Measurements from ENCODE around the gene RARRES1. TPM values are rescaled to one million over a fixed set of nuclear protein-coding genes. Genes with fewer than 3 reads are reported as not detected.
"Not testable (repeated sequence)": the region's sequence is repeated elsewhere in the genome, so short reads cannot be mapped to it uniquely, and the experiment has no call there.

RARRES1 gene
- total and polyA plus RNA-seq, 2 experiments from 2014 or later: 0.10 to 0.82 TPM

GRCh38 chr3:158700559-158700958, 31.7 kb downstream of the RARRES1 start:
- no peaks in the 10 kb centered on the region for H3K27me3 Mint-ChIP-seq (ENCODE audit: insufficient read depth, low read depth, poor library complexity)
- ATAC-seq (no peak), DNase-seq (ENCODE audit: low spot score) (no peak)
- H3K4me3 ChIP-seq: no peak overlapping the region
- no peaks in the 10 kb centered on the region for H3K36me3 Mint-ChIP-seq (ENCODE audit: low read depth)
- H3K4me3 Mint-ChIP-seq: no peak overlapping the region
- H3K27ac Mint-ChIP-seq: no peak overlapping the region
- no peaks in the 10 kb centered on the region for H3K4me1 ChIP-seq (ENCODE audit: insufficient read depth)
- no peaks in the 10 kb centered on the region for H3K4me1 Mint-ChIP-seq
- no peaks in the 10 kb centered on the region; the same call in 1 of the 2 replicates for H4K20me1 ChIP-seq (replicated peaks; ENCODE audit: insufficient read depth)
- no peaks in the 10 kb centered on the region for H3K36me3 ChIP-seq (ENCODE audit: insufficient read depth)
- no peaks in the 10 kb centered on the region for H3F3A ChIP-seq (replicated peaks; ENCODE audit: low read depth)
- H2AFZ ChIP-seq: no peak overlapping the region
- no peaks in the 10 kb centered on the region for H3K79me2 ChIP-seq (replicated peaks; ENCODE audit: insufficient read depth)
- no peaks in the 10 kb centered on the region for H3K27me3 ChIP-seq (ENCODE audit: insufficient read depth)
- H3K27ac ChIP-seq (ENCODE audit: low read depth): no peak overlapping the region
- TF ChIP-seq, protein P1, sequence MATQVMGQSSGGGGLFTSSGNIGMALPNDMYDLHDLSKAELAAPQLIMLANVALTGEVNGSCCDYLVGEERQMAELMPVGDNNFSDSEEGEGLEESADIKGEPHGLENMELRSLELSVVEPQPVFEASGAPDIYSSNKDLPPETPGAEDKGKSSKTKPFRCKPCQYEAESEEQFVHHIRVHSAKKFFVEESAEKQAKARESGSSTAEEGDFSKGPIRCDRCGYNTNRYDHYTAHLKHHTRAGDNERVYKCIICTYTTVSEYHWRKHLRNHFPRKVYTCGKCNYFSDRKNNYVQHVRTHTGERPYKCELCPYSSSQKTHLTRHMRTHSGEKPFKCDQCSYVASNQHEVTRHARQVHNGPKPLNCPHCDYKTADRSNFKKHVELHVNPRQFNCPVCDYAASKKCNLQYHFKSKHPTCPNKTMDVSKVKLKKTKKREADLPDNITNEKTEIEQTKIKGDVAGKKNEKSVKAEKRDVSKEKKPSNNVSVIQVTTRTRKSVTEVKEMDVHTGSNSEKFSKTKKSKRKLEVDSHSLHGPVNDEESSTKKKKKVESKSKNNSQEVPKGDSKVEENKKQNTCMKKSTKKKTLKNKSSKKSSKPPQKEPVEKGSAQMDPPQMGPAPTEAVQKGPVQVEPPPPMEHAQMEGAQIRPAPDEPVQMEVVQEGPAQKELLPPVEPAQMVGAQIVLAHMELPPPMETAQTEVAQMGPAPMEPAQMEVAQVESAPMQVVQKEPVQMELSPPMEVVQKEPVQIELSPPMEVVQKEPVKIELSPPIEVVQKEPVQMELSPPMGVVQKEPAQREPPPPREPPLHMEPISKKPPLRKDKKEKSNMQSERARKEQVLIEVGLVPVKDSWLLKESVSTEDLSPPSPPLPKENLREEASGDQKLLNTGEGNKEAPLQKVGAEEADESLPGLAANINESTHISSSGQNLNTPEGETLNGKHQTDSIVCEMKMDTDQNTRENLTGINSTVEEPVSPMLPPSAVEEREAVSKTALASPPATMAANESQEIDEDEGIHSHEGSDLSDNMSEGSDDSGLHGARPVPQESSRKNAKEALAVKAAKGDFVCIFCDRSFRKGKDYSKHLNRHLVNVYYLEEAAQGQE (IDR thresholded peaks at IDR 0.05; ENCODE audit: unreplicated experiment): no peak
- no peak overlapping the region for H3K4me2 ChIP-seq
- no peaks in the 10 kb centered on the region for H3K9me3 Mint-ChIP-seq
- H3K9me2 ChIP-seq (ENCODE audit: insufficient read depth): no peaks in the 10 kb centered on the region

DNA sequence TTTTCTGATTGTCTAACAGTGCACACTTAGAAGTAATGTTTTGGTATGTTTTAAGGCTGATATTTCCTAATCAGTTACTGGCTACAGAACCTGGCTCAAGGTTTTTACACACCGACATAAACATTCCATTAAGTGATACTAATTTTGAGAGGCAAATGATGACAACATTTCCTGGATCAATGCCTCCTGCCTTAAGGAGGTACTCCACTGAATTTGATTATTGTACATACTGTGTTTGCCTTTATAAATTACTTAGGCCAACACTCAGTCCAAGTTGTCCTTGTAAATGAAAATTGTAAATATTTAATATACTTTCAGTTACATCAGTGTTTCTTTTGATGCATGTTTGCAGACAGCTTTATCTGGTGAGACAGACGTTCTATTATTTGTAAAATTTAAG, 35.6 kb downstream of the RARRES1 start:
- H3K4me1 Mint-ChIP-seq: no peaks in the 10 kb centered on the region
- no peak overlapping the region for H3K4me3 ChIP-seq
- H3K27ac Mint-ChIP-seq: no peak overlapping the region
- no peaks in the 10 kb centered on the region for H3K4me1 ChIP-seq (ENCODE audit: insufficient read depth)
- H3K27me3 ChIP-seq (ENCODE audit: insufficient read depth): no peaks in the 10 kb centered on the region
- H2AFZ ChIP-seq: no peak overlapping the region
- ATAC-seq: no peak
- no peaks in the 10 kb centered on the region for H4K20me1 ChIP-seq (replicated peaks; ENCODE audit: insufficient read depth)
- no peaks in the 10 kb centered on the region for H3K9me3 Mint-ChIP-seq
- H3K9me2 ChIP-seq (ENCODE audit: insufficient read depth): no peaks in the 10 kb centered on the region
- DNase-seq (ENCODE audit: low spot score): no peak
- no peaks in the 10 kb centered on the region for H3K79me2 ChIP-seq (replicated peaks; ENCODE audit: insufficient read depth)
- H3K27ac ChIP-seq (ENCODE audit: low read depth): no peak overlapping the region
- peaks cover 22% of the 10 kb centered on the region; the same call in 2 of the 3 replicates for H3K36me3 Mint-ChIP-seq (ENCODE audit: low read depth)
- no peak for TF ChIP-seq CTCF (conservative IDR thresholded peaks at IDR 0.05; ENCODE audit: low read depth in 2 of 2)
- TF ChIP-seq ZNF114 (CRISPR knock-in tag; IDR thresholded peaks at IDR 0.05): no peak
- TF ChIP-seq, protein P1 (IDR thresholded peaks at IDR 0.05; ENCODE audit: unreplicated experiment): no peak
- no peak for TF ChIP-seq STAT1 (IDR thresholded peaks at IDR 0.05; ENCODE audit: unreplicated experiment)
- no peak for TF ChIP-seq EZH2 (IDR thresholded peaks at IDR 0.05; ENCODE audit: low read depth, unreplicated experiment)
- TF ChIP-seq CREB1 (CRISPR knock-in tag; IDR thresholded peaks at IDR 0.05; ENCODE audit: low read depth): no peak
- TF ChIP-seq NANOG (IDR thresholded peaks at IDR 0.05; ENCODE audit: borderline replicate concordance): no peak
- H3K4me2 ChIP-seq: no peak overlapping the region
- H3F3A ChIP-seq (replicated peaks; ENCODE audit: low read depth): no peaks in the 10 kb centered on the region
- H3K36me3 ChIP-seq (ENCODE audit: insufficient read depth): no peaks in the 10 kb centered on the region
- no peak overlapping the region for H3K4me3 Mint-ChIP-seq
- H3K27me3 Mint-ChIP-seq (ENCODE audit: insufficient read depth, low read depth, poor library complexity): no peaks in the 10 kb centered on the region

GRCh38 chr3:158693866-158694456, 38.3 kb downstream of the RARRES1 start:
- H3K79me2 ChIP-seq (replicated peaks; ENCODE audit: insufficient read depth); H3K4me3 Mint-ChIP-seq; H3K27ac Mint-ChIP-seq; H3K36me3 ChIP-seq (ENCODE audit: insufficient read depth); H3K27me3 Mint-ChIP-seq (ENCODE audit: insufficient read depth, low read depth, poor library complexity); H3K9me3 Mint-ChIP-seq; H2AFZ ChIP-seq; ATAC-seq; H4K20me1 ChIP-seq (replicated peaks; ENCODE audit: insufficient read depth); H3K4me3 ChIP-seq; H3K4me2 ChIP-seq; DNase-seq (ENCODE audit: low spot score); H3K9me2 ChIP-seq (ENCODE audit: insufficient read depth); H3K4me1 ChIP-seq (ENCODE audit: insufficient read depth); H3K27me3 ChIP-seq (ENCODE audit: insufficient read depth); H3K27ac ChIP-seq (ENCODE audit: low read depth); H3F3A ChIP-seq (replicated peaks; ENCODE audit: low read depth); H3K4me1 Mint-ChIP-seq: not testable (repeated sequence)
- H3K36me3 Mint-ChIP-seq (ENCODE audit: low read depth): peaks cover 24% of the 10 kb centered on the region

Measured in GM23338 (cell line).